ENCODE measurements around the gene IL1RL2. TPM values are rescaled to one million over a fixed set of nuclear protein-coding genes. Genes with fewer than 3 reads are reported as not detected.

Gene IL1RL2
- total RNA-seq, 1 experiment from 2014 or later = not detected

GRCh38 chr2:102154364-102154763, 32.5 kb upstream of the IL1RL2 start:
- no peak overlapping the region for H2AFZ ChIP-seq (ENCODE audit: low read length)
- H3K4me3 ChIP-seq (ENCODE audit: low read length) = no peak overlapping the region
- no peaks in the 10 kb centered on the region for H3K79me2 ChIP-seq (ENCODE audit: low read length)
- H4K20me1 ChIP-seq (ENCODE audit: insufficient read depth, low read depth, low read length) = no peaks in the 10 kb centered on the region
- no peak overlapping the region for H3K4me2 ChIP-seq (ENCODE audit: low read depth, low read length, poor library complexity, severe bottlenecking)
- no peak overlapping the region for H3K27ac ChIP-seq (ENCODE audit: low read length)
- no peak for DNase-seq
- no peaks in the 10 kb centered on the region for H3K27me3 ChIP-seq (ENCODE audit: low read length)
- H3K9me2 ChIP-seq (replicated peaks; ENCODE audit: insufficient read depth, low read length) = no peaks in the 10 kb centered on the region
- H3K9me3 ChIP-seq (ENCODE audit: low read length) = no peaks in the 10 kb centered on the region
- H3K36me3 ChIP-seq (ENCODE audit: insufficient read depth, low read length) = no peaks in the 10 kb centered on the region; the same call in 1 of the 2 replicates
- H3K4me1 ChIP-seq (ENCODE audit: low read length) = no peaks in the 10 kb centered on the region
- no peak overlapping the region for H3K9ac ChIP-seq (ENCODE audit: low read length)

DNA sequence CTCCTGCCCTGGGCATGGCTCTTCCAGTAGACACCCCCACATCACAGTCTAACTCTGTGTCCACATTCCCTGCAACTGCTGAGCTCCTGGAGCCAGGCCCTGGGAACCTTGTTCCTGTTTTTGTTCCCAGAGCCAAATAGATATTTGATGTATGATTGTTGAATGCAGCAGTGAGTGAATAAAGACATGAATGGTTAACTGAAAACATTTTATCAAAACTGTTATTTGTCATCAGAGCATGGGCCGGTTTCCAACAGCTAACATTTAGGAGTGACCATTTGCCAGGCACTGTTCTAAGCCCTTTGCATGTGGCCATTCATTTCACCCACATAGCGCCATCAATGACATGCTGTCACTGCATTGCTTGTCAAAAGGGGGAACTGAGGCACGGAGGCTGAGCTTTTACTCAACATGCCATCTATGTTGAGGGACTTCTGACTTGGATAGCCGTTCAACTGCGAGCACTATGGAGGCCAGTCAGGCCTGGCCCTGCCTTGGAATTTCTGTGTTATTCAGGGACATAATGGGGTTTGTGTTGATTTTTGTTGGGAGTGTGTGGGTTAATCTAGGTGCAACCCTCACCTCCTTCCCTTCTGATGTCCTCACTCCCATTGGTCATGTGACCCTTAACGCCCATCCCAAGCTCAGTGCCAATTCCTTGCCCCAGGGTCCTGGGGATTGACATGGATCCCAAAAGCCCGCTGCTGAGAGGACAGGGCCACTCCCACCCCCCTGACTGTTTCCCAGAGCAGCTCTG, 31.7 kb upstream of the IL1RL2 start:
- Histone ChIP-seq H3K27me3 (ENCODE audit: low read length) (no peaks in the 10 kb centered on the region), H3K9me3 (ENCODE audit: low read length) (no peaks in the 10 kb centered on the region), H3K9me2 (replicated peaks; ENCODE audit: insufficient read depth, low read length) (no peaks in the 10 kb centered on the region), H3K4me1 (ENCODE audit: low read length) (no peaks in the 10 kb centered on the region), H3K4me2 (ENCODE audit: low read depth, low read length, poor library complexity, severe bottlenecking) (no peak overlapping the region), H3K27ac (ENCODE audit: low read length) (no peak overlapping the region), H3K4me3 (ENCODE audit: low read length) (no peak overlapping the region), H3K79me2 (ENCODE audit: low read length) (no peaks in the 10 kb centered on the region), H3K9ac (ENCODE audit: low read length) (no peak overlapping the region), H3K36me3 (ENCODE audit: insufficient read depth, low read length) (no peaks in the 10 kb centered on the region; the same call in 1 of the 2 replicates), H2AFZ (ENCODE audit: low read length) (no peak overlapping the region), H4K20me1 (ENCODE audit: insufficient read depth, low read depth, low read length) (no peaks in the 10 kb centered on the region)
- no peak for DNase-seq

GRCh38 chr2:102155703-102156515, 30.9 kb upstream of the IL1RL2 start:
- no peak overlapping the region for H3K4me3 ChIP-seq (ENCODE audit: low read length)
- no peaks in the 10 kb centered on the region for H3K79me2 ChIP-seq (ENCODE audit: low read length)
- no peak overlapping the region for H3K4me2 ChIP-seq (ENCODE audit: low read depth, low read length, poor library complexity, severe bottlenecking)
- no peak overlapping the region for H2AFZ ChIP-seq (ENCODE audit: low read length)
- H4K20me1 ChIP-seq (ENCODE audit: insufficient read depth, low read depth, low read length) = no peaks in the 10 kb centered on the region
- H3K9me3 ChIP-seq (ENCODE audit: low read length) = no peaks in the 10 kb centered on the region
- no peak for DNase-seq
- H3K4me1 ChIP-seq (ENCODE audit: low read length) = no peaks in the 10 kb centered on the region
- H3K27ac ChIP-seq (ENCODE audit: low read length) = no peak overlapping the region
- no peaks in the 10 kb centered on the region for H3K9me2 ChIP-seq (replicated peaks; ENCODE audit: insufficient read depth, low read length)
- no peaks in the 10 kb centered on the region; the same call in 1 of the 2 replicates for H3K36me3 ChIP-seq (ENCODE audit: insufficient read depth, low read length)
- H3K9ac ChIP-seq (ENCODE audit: low read length) = no peak overlapping the region
- no peaks in the 10 kb centered on the region for H3K27me3 ChIP-seq (ENCODE audit: low read length)

GRCh38 chr2:102158011-102158755, 28.6 kb upstream of the IL1RL2 start:
- Histone ChIP-seq H2AFZ (ENCODE audit: low read length) (no peak overlapping the region), H3K9me2 (replicated peaks; ENCODE audit: insufficient read depth, low read length) (no peaks in the 10 kb centered on the region), H3K27ac (ENCODE audit: low read length) (no peak overlapping the region), H3K9me3 (ENCODE audit: low read length) (no peaks in the 10 kb centered on the region), H3K4me2 (ENCODE audit: low read depth, low read length, poor library complexity, severe bottlenecking) (no peak overlapping the region), H3K36me3 (ENCODE audit: insufficient read depth, low read length) (no peaks in the 10 kb centered on the region), H3K79me2 (ENCODE audit: low read length) (no peaks in the 10 kb centered on the region), H4K20me1 (ENCODE audit: insufficient read depth, low read depth, low read length) (no peaks in the 10 kb centered on the region), H3K4me3 (ENCODE audit: low read length) (no peak overlapping the region), H3K9ac (ENCODE audit: low read length) (no peak overlapping the region), H3K27me3 (ENCODE audit: low read length) (no peaks in the 10 kb centered on the region), H3K4me1 (ENCODE audit: low read length) (no peaks in the 10 kb centered on the region)
- DNase-seq = no peak

DNA sequence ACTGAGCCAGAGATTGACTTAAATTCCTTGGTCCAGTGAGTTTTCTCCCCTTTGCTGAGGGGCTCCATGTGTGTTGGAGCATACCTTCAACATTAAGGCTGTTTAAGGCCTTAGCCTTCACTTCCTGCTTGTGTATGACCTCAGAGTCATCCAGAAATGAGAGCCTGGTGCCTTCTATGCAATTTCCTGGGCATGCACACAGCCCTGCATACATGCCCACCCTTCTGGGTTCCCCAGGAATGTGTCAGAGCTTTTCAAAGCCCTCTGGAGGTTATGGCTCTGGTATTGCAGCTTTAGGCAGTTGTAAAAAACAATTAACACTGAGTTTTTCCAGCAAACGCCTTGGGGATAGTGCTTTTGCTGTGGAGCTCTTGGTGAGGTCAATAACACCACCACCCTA, 27.5 kb upstream of the IL1RL2 start:
- H3K9me2 ChIP-seq (replicated peaks; ENCODE audit: insufficient read depth, low read length) = no peaks in the 10 kb centered on the region
- no peak overlapping the region for H2AFZ ChIP-seq (ENCODE audit: low read length)
- no peaks in the 10 kb centered on the region for H3K9me3 ChIP-seq (ENCODE audit: low read length)
- H4K20me1 ChIP-seq (ENCODE audit: insufficient read depth, low read depth, low read length) = no peaks in the 10 kb centered on the region
- H3K36me3 ChIP-seq (ENCODE audit: insufficient read depth, low read length) = no peaks in the 10 kb centered on the region
- no peak for DNase-seq
- H3K4me3 ChIP-seq (ENCODE audit: low read length) = no peak overlapping the region
- H3K4me2 ChIP-seq (ENCODE audit: low read depth, low read length, poor library complexity, severe bottlenecking) = no peak overlapping the region
- no peaks in the 10 kb centered on the region for H3K4me1 ChIP-seq (ENCODE audit: low read length)
- H3K9ac ChIP-seq (ENCODE audit: low read length) = no peak overlapping the region
- H3K27me3 ChIP-seq (ENCODE audit: low read length) = no peaks in the 10 kb centered on the region
- H3K27ac ChIP-seq (ENCODE audit: low read length) = no peak overlapping the region
- H3K79me2 ChIP-seq (ENCODE audit: low read length) = no peaks in the 10 kb centered on the region

DNA sequence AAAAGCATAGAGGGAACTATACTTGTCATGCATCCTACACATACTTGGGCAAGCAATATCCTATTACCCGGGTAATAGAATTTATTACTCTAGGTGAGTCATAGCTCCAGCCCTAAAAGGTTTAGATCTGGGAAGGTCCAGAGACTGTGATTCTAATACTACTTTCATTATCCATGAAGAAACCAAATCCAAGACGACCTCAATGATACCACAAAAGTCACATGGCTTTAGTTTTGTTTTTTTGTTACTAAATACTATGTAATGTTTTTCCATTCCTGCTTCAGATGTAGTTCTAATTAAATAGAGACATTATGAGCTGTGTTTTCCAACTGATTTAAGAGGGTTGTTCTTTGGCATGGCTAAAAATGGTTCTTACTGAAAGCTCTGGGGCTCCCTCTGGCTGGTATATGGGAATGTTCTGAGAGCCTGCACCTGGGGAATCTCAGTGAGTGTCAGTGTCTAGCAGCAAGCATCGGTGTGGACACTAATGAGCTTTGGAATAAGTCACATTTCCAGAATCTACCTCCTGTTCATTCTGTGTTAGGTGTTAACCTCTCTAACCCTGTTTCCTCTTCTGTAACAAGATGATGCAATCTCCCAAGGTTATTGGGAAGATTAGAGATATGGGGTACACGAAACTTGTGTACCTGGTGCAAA, 20.5 kb upstream of the IL1RL2 start:
- H3K79me2 ChIP-seq (ENCODE audit: low read length) = no peaks in the 10 kb centered on the region
- no peaks in the 10 kb centered on the region for H3K27me3 ChIP-seq (ENCODE audit: low read length)
- no peak for DNase-seq
- H3K9me2 ChIP-seq (replicated peaks; ENCODE audit: insufficient read depth, low read length) = no peaks in the 10 kb centered on the region
- H3K4me3 ChIP-seq (ENCODE audit: low read length) = no peak overlapping the region
- H3K4me2 ChIP-seq (ENCODE audit: low read depth, low read length, poor library complexity, severe bottlenecking) = no peak overlapping the region
- no peak overlapping the region for H2AFZ ChIP-seq (ENCODE audit: low read length)
- H3K9me3 ChIP-seq (ENCODE audit: low read length) = no peaks in the 10 kb centered on the region
- H3K9ac ChIP-seq (ENCODE audit: low read length) = no peak overlapping the region
- H3K4me1 ChIP-seq (ENCODE audit: low read length) = no peaks in the 10 kb centered on the region
- no peaks in the 10 kb centered on the region for H4K20me1 ChIP-seq (ENCODE audit: insufficient read depth, low read depth, low read length)
- no peaks in the 10 kb centered on the region for H3K36me3 ChIP-seq (ENCODE audit: insufficient read depth, low read length)
- H3K27ac ChIP-seq (ENCODE audit: low read length) = no peak overlapping the region

GRCh38 chr2:102168026-102168771, 18.6 kb upstream of the IL1RL2 start:
- H3K36me3 ChIP-seq (ENCODE audit: insufficient read depth, low read length) = no peaks in the 10 kb centered on the region
- no peaks in the 10 kb centered on the region for H3K9me3 ChIP-seq (ENCODE audit: low read length)
- DNase-seq = no peak
- no peaks in the 10 kb centered on the region for H3K79me2 ChIP-seq (ENCODE audit: low read length)
- no peak overlapping the region for H3K9ac ChIP-seq (ENCODE audit: low read length)
- no peaks in the 10 kb centered on the region for H3K9me2 ChIP-seq (replicated peaks; ENCODE audit: insufficient read depth, low read length)
- no peak overlapping the region for H3K4me3 ChIP-seq (ENCODE audit: low read length)
- no peaks in the 10 kb centered on the region for H4K20me1 ChIP-seq (ENCODE audit: insufficient read depth, low read depth, low read length)
- no peaks in the 10 kb centered on the region for H3K4me1 ChIP-seq (ENCODE audit: low read length)
- H3K27ac ChIP-seq (ENCODE audit: low read length) = no peak overlapping the region
- no peaks in the 10 kb centered on the region for H3K27me3 ChIP-seq (ENCODE audit: low read length)
- H2AFZ ChIP-seq (ENCODE audit: low read length) = no peak overlapping the region
- no peak overlapping the region for H3K4me2 ChIP-seq (ENCODE audit: low read depth, low read length, poor library complexity, severe bottlenecking)

Measured in Karpas-422 (cell line).